NCI-H524 (cell line): Measurements from ENCODE around the gene MALSU1.

Source experiments
- DNase-seq, 2 experiments: peaks; one replicate each; lab custom pipeline; 2025; lab: John Stamatoyannopoulos, UW

MALSU1 gene

GRCh38 chr7:23285657-23286646 lies 13.2 kb upstream of the MALSU1 start:
- DNase-seq = no peak

DNA sequence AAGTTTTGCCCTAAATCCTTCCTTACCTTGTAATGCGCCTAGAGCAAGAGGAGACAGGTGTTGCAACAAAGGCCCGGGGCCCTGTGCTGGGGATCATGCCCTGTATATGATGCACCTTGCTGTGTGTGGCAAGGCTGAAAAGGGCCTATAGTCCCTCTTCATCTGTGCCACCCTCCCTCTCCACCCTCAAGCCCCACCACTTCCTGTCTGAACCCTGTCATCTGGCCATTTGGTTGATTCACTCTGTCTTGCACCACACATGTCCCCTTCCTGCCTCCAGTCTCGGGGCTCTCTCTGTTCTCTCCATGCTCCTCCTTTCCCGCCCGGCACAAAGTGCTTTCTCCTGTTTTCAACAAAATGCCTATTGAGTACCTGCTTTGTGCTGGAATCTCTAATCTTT lies 11.5 kb upstream of the MALSU1 start:
- no peak for DNase-seq

- DNase-seq = no peak
Measured at GRCh38 chr7:23290993-23291392, 8.1 kb upstream of the MALSU1 start.

DNA sequence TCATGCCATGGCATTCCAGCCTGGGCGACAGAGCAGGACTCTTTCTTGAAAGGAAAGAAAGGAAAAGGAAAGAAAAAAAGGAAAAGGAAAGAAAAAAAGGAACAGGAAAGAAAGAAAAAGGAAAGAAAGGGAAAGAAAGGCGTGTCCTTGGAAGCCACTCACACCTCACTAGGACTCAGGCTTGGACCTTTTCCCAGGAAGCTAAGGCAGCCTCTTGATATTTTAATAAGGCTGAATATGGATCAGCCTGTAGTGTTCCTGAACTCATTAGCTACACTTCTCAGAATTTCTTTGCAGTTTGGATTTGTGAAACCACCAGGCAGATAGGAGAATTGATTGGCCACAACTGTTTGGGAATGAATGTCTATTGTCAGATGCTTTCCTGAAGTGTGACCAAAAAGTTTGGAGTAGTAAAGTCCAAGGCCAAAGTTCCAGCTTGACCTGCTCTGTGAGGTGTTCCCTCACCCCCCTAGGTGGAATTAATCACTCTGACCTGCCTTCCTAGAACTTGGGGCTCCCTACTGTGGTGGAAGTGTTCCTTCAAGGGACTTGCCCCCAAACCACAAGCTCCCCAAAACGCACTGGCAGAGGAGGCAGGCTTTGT lies 7.1 kb upstream of the MALSU1 start:
- no peak for DNase-seq

- DNase-seq = no peak
Measured at GRCh38 chr7:23292623-23293022, 6.5 kb upstream of the MALSU1 start.

DNA sequence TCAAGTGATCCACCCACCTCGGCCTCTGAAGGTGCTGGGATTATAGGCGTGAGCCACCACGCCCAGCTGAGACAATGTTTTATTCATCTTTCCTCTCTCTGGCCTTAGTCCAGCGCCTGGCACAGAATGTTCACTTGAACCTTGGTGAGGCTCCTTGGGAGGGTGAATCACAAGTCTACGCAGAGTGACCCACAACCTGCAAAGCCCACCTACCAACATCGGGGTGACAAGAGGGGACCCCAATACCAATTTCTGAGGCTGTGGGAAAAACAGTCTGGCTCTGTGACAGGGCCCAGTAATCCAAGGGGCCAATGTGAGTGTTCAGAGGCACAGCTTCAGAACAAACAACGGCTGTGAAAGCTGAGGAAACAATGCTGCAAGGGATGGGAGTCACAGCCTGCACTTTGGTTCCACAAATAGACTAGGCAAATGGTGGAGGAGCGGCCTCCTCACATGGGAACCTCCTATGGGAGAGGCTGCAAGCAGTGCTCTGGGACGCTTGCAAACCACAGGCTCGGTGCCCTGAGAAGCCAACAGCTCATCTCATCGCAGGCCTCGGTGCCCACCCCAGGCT lies 5.6 kb upstream of the MALSU1 start:
- DNase-seq = no peak

GRCh38 chr7:23294549-23295400 lies 4.4 kb upstream of the MALSU1 start:
- DNase-seq = no peak

DNA sequence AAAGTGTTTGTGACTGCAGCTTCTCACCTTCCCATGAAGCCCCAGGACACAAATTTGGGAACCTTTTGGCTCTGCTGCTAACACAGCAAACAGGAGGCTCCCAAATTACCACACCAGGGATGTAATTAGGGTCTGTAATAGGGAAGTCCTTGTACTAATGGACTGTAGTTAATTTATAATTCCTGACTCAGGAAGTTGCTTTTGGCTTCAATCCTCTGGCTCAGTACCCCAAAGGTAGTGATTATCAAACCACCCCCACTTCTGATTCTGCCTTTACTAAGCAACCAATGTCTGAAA lies 3.8 kb upstream of the MALSU1 start:
- DNase-seq = no peak

DNA sequence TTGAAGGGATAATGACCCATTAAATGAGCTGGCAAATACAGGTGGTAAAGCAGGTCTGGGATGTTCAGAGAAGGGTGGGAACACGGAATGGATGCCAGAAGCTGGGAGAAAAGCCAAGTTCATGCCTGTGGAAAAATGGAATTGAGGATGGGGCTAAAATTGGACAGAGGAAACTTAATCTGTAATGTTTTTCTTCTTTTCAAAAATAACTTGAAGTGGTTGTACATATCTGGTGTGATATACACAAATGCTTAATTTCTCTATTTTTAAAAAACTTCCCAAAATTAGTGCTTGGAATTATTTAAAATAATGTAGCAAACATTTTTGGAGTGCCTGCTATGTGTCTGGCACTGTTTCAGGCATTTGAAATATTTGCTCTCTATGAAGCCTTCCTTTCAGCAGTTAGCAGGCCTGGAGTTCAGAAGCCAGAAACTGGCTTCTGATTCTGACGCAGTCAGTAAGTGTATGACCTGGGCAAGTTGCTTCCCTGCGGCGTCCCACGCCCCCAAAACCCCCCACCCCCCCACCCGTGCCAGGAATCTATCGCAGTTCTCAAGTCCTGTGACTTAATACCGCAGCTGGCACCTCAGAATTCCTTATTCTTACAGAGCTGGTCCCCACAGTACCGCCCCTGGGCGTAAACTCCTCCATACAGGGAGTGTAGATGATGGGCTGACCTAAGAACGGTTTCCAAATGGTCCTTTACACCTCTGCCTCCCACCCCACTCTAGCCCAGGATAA lies 828 bp upstream of the MALSU1 start:
- no peak for DNase-seq

DNA sequence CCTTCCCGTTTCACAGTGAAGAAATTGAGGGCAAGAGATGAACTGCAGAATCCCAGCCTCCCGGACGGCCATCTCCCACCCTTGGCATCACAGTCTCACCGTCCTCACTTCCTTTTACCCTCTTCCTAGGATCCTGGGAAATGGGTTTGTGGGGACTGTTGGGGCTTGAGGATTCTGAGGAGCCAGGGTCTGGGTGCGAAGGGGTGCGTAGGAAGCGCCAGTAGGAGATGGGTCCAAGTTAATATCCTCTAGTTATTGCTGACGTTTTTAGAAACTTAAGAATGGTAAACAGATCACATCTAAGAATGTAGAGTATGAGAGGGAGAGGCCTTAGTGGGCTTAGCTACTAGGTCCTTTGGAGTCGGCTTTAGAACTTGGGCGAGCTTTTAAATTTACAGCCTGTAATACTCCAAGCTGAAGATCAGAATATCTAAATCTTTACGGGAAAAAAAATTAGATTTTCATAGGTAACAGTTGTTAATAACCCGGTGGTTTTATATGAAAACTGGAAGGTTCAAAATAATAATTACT lies 696 bp downstream of the MALSU1 start:
- no peak for DNase-seq

DNA sequence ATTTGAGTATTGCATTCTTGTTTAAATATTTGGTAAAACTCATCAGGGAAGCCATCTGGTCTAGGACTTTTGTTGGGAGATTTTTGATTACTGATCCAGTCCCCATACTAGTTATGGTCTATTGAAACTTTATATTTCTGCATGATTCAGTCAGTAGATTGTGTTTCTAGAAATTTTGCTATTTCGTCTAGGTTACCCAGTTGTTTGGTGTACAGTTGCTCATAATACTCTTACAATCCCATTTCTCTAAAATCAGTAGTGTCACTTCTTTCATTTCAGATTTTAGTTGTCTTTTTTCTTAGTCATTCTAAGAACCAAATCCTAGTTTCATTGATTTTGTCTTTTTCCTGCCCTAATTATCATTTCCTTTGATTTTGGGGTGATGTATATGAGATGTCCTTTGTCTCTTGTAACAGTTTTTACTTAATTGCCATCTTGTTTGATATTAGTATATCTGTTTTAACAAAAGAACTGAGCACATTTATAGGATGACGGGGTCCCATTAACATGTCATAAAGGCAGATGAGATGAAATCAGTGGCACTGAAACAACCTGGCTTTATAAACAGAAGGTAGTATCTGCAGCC lies 7.9 kb downstream of the MALSU1 start:
- no peak for DNase-seq

- no peak for DNase-seq
Measured at GRCh38 chr7:23308754-23309153, 9.6 kb downstream of the MALSU1 start.

GRCh38 chr7:23312141-23312540 lies 13.0 kb downstream of the MALSU1 start:
- DNase-seq = peak in 1 of 2 experiments; percentile 8

- DNase-seq = no peak
Measured at GRCh38 chr7:23315366-23315765, 16.2 kb downstream of the MALSU1 start.

DNA sequence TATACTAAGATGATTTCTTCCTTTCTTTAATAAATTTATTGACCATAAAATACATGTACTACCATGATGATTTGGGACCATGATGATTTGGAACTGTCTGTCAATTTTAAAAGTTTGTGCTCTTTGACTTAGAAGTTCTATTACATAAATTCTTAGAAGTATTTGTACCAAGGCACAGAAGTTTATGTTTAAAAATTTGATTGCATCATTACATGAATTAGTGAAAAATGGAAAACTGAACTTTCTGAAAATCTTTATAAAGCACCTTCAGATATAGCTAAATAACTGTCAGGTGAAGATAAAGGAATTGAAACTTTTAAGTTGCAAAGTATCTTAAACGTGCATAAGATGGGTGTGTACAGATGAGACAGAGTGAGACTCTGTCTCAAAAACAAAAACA lies 32.0 kb downstream of the MALSU1 start:
- no peak for DNase-seq

DNA sequence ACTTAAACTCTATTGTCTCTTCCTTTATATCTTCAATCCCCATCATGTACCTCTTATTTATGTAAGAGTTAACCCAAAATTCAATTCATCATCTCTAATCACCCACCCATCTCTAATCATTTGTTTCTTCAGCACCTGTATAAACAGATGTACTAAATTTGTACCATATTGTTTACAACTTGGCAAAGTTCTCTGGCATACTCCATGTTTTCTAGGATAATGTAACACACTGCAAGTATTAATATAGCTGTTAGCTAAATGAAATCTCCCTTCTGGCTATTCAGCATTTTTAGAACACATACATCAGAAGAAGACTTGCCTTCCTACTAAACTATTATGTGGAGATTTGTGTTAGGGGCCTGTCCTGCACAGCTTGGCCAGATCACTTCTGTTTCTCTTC lies 33.1 kb downstream of the MALSU1 start:
- DNase-seq = no peak

- DNase-seq = no peak
Measured at GRCh38 chr7:23332910-23333612, 33.9 kb downstream of the MALSU1 start.

GRCh38 chr7:23333671-23334246 lies 34.6 kb downstream of the MALSU1 start:
- no peak for DNase-seq

- no peak for DNase-seq
Measured at GRCh38 chr7:23334482-23335056, 35.4 kb downstream of the MALSU1 start.

- DNase-seq = no peak
Measured at GRCh38 chr7:23335136-23335535, 36.0 kb downstream of the MALSU1 start.
